H9 (cell line): Measurements from ENCODE around the gene SLC2A11. TPM values are rescaled to one million over a fixed set of nuclear protein-coding genes. Genes with fewer than 3 reads are reported as not detected.

Experiments
- DNase-seq: peaks from one replicate; pipeline ENCODE4 v3.0.0-alpha.2; 2017
- H2AFZ ChIP-seq: one replicate; pipeline ENCODE4 v1.6.1; 2013; ENCODE audit warnings: mild to moderate bottlenecking, low read length, control low read depth, moderate library complexity
- H2AK5ac ChIP-seq: 2 replicates; pipeline ENCODE4 v1.6.1; 2013; ENCODE audit warnings: low read length, control low read depth, mixed read lengths; ENCODE audit not compliant: insufficient read length
- H2BK120ac ChIP-seq: one replicate; pipeline ENCODE4 v1.6.1; 2013; ENCODE audit warnings: low read depth, mild to moderate bottlenecking, low read length, control low read depth, inconsistent platforms; ENCODE audit not compliant: poor library complexity, severe bottlenecking
- H2BK12ac ChIP-seq: 2 replicates; pipeline ENCODE4 v1.6.1; 2013; ENCODE audit warnings: low read length, control low read depth, mixed read lengths, low read depth; ENCODE audit not compliant: insufficient read length
- H2BK15ac ChIP-seq: 2 replicates; pipeline ENCODE4 v1.6.1; 2013; ENCODE audit warnings: low read depth, low read length, control low read depth
- H2BK20ac ChIP-seq: one replicate; pipeline ENCODE4 v1.6.1; 2013; ENCODE audit warnings: low read depth, mild to moderate bottlenecking, low read length, control low read depth, inconsistent platforms; ENCODE audit not compliant: poor library complexity, severe bottlenecking
- H2BK5ac ChIP-seq: 2 replicates; pipeline ENCODE4 v1.6.1; 2013; ENCODE audit warnings: low read length, control low read depth, mixed read lengths; ENCODE audit not compliant: insufficient read length
- H3K14ac ChIP-seq: 2 replicates; pipeline ENCODE4 v1.6.1; 2013; ENCODE audit warnings: low read length, control low read depth; ENCODE audit not compliant: insufficient read depth
- H3K18ac ChIP-seq: 2 replicates; pipeline ENCODE4 v1.6.1; 2013; ENCODE audit warnings: low read depth, mild to moderate bottlenecking, mixed read lengths, low read length, control low read depth; ENCODE audit not compliant: insufficient read length
- H3K23ac ChIP-seq: 2 replicates; pipeline ENCODE4 v1.6.1; 2013; ENCODE audit warnings: low read length, control low read depth, mixed read lengths, low read depth; ENCODE audit not compliant: insufficient read length
- H3K23me2 ChIP-seq: 2 replicates; pipeline ENCODE4 v1.6.1; 2013; ENCODE audit warnings: low read depth, mild to moderate bottlenecking, mixed read lengths, low read length, control low read depth; ENCODE audit not compliant: insufficient read length, poor library complexity, severe bottlenecking
- H3K27ac ChIP-seq: 2 replicates; pipeline ENCODE4 v1.5.1; 2013; ENCODE audit warnings: low read length, control low read depth, mixed read lengths, low read depth; ENCODE audit not compliant: insufficient read length
- H3K27me3 ChIP-seq: 2 replicates; pipeline ENCODE4 v1.6.1; 2013; ENCODE audit warnings: low read length, control low read depth, inconsistent platforms; ENCODE audit not compliant: insufficient read depth
- H3K4ac ChIP-seq: 2 replicates; pipeline ENCODE4 v1.6.1; 2013; ENCODE audit warnings: low read depth, mild to moderate bottlenecking, control low read depth, inconsistent platforms, low read length, moderate library complexity
- H3K4me1 ChIP-seq: 2 replicates; pipeline ENCODE4 v1.6.1; 2013; ENCODE audit warnings: low read length, control low read depth, inconsistent platforms; ENCODE audit not compliant: insufficient read depth
- H3K4me2 ChIP-seq: 2 replicates; pipeline ENCODE4 v1.6.1; 2013; ENCODE audit warnings: low read length, control low read depth, mixed read lengths; ENCODE audit not compliant: insufficient read length, insufficient read depth
- H3K56ac ChIP-seq: 2 replicates; pipeline ENCODE4 v1.6.1; 2013; ENCODE audit warnings: low read depth, mild to moderate bottlenecking, mixed read lengths, low read length, control low read depth; ENCODE audit not compliant: insufficient read length
- H3K79me1 ChIP-seq: 2 replicates; pipeline ENCODE4 v1.6.1; 2013; ENCODE audit warnings: low read depth, mild to moderate bottlenecking, moderate library complexity, low read length, control low read depth, inconsistent platforms; ENCODE audit not compliant: insufficient read depth, poor library complexity, severe bottlenecking
- H3K79me2 ChIP-seq: 2 replicates; pipeline ENCODE4 v1.6.1; 2013; ENCODE audit warnings: low read length, control low read depth, inconsistent platforms; ENCODE audit not compliant: insufficient read depth
- H3K9ac ChIP-seq: 2 replicates; pipeline ENCODE4 v1.6.1; 2013; ENCODE audit warnings: low read length, control low read depth, mixed read lengths; ENCODE audit not compliant: insufficient read length; ENCODE audit errors: extremely low read depth
- H3K9me3 ChIP-seq: one replicate; pipeline ENCODE4 v1.6.1; 2013; ENCODE audit warnings: low read depth, low read length, inconsistent platforms; ENCODE audit not compliant: control insufficient read depth
- H3T11ph ChIP-seq: one replicate; pipeline ENCODE4 v1.6.1; 2013; ENCODE audit warnings: mild to moderate bottlenecking, low read length, control low read depth, inconsistent platforms
- H4K20me1 ChIP-seq: one replicate; pipeline ENCODE4 v1.6.1; 2013; ENCODE audit not compliant: control insufficient read depth, insufficient read length, insufficient read depth
- H4K5ac ChIP-seq: 2 replicates; pipeline ENCODE4 v1.6.1; 2013; ENCODE audit warnings: low read depth, mild to moderate bottlenecking, mixed read lengths, low read length, control low read depth; ENCODE audit not compliant: insufficient read length
- H4K8ac ChIP-seq: replicated peaks from 2 replicates; pipeline ENCODE4 v1.6.1; 2013; ENCODE audit warnings: low read length, control low read depth, mixed read lengths, low read depth; ENCODE audit not compliant: insufficient read length
- H4K91ac ChIP-seq: 2 replicates; pipeline ENCODE4 v1.6.1; 2013; ENCODE audit warnings: low read depth, mild to moderate bottlenecking, moderate library complexity, mixed read lengths, low read length, control low read depth; ENCODE audit not compliant: insufficient read length
- H3K27ac Mint-ChIP-seq, 3 experiments: 2 replicates in 2 of 3; 3 replicates in 1 of 3; pipeline ENCODE4 v1.8.0; 2020 to 2021; ENCODE audit warnings: mixed read lengths in 3 of 3, mild to moderate bottlenecking in 1 of 3, moderate library complexity in 1 of 3
- H3K27me3 Mint-ChIP-seq: 2 replicates; pipeline ENCODE4 v1.8.0; 2021; ENCODE audit warnings: low read depth, mild to moderate bottlenecking, moderate library complexity, mixed read lengths
- H3K36me3 Mint-ChIP-seq, 3 experiments: 2 replicates in 2 of 3; 3 replicates in 1 of 3; pipeline ENCODE4 v1.8.0; 2020 to 2021; ENCODE audit warnings: low read depth in 3 of 3, mixed read lengths in 3 of 3; ENCODE audit not compliant: insufficient read depth in 1 of 3
- H3K4me1 Mint-ChIP-seq, 2 experiments: 2 replicates each; pipeline ENCODE4 v1.8.0; 2020; ENCODE audit warnings: mixed read lengths in 2 of 2
- H3K4me3 Mint-ChIP-seq, 2 experiments: 2 replicates in 1 of 2; 3 replicates in 1 of 2; pipeline ENCODE4 v1.8.0; 2020 to 2021; ENCODE audit warnings: mild to moderate bottlenecking in 2 of 2, mixed read lengths in 2 of 2, moderate library complexity in 1 of 2
- H3K9me3 Mint-ChIP-seq, 2 experiments: 2 replicates in 1 of 2; 3 replicates in 1 of 2; pipeline ENCODE4 v1.8.0; 2020; ENCODE audit warnings: mild to moderate bottlenecking in 2 of 2, mixed read lengths in 2 of 2, moderate library complexity in 1 of 2
- CTCF ChIP-seq: fragments of 200-600 bp; sonication (generic); conservative IDR thresholded peaks from 3 replicates; pipeline ENCODE4 v1.8.0; 2021; ENCODE audit warnings: antibody characterized with exemption, mild to moderate bottlenecking
- WGBS: extraction: QIAGEN DNeasy Blood & Tissue Kit; methylation state at CpG from one replicate; pipeline ENCODE4 v1.1.7; 2013; ENCODE audit warnings: missing lambda C conversion rate, low lambda C conversion rate, mixed read lengths; ENCODE audit not compliant: insufficient read length; ENCODE audit errors: extremely low coverage; 5-methylcytosine and 5-hydroxymethylcytosine counted together
- total RNA-seq: library from RNA; stranded (reverse); gene quantifications from 2 replicates; pipeline ENCODE4 v1.2.1, GENCODE V29; 2021

SLC2A11 gene
- total RNA-seq, 1 experiment from 2014 or later: 15.0 TPM

- peaks cover 56 to 96% (median 93%) of the 10 kb centered on the region in 3 experiments for H3K36me3 Mint-ChIP-seq
- H3K27ac Mint-ChIP-seq: peak overlapping the region in 1 of 3 experiments; percentile 15; a peak in 3 of 7 replicates
Measured at GRCh38 chr22:23822101-23822671, 35.5 kb upstream of the SLC2A11 start.

More at GRCh38 chr22:23822101-23822671, 35.5 kb upstream of the SLC2A11 start:
- H3K9me3 Mint-ChIP-seq: no peaks in the 10 kb centered on the region
- Histone ChIP-seq H2BK120ac (no peak overlapping the region), H3K4me1 (no peaks in the 10 kb centered on the region), H4K8ac (no peak overlapping the region), H3K18ac (no peak overlapping the region), H2BK20ac (no peak overlapping the region), H3K4me2 (no peak overlapping the region), H4K20me1 (no peaks in the 10 kb centered on the region), H3K56ac (no peak overlapping the region), H3K23me2 (no peaks in the 10 kb centered on the region), H3K14ac (no peak overlapping the region; the same call in 1 of the 2 replicates), H3T11ph (no peak overlapping the region), H3K9me3 (no peaks in the 10 kb centered on the region), H3K79me1 (no peaks in the 10 kb centered on the region), H3K23ac (no peak overlapping the region), H3K9ac (no peak overlapping the region), H3K27me3 (no peaks in the 10 kb centered on the region), H2BK5ac (no peak overlapping the region), H2AK5ac (no peak overlapping the region), H3K27ac (no peak overlapping the region), H4K91ac (no peak overlapping the region), H2BK12ac (no peak overlapping the region), H4K5ac (no peak overlapping the region), H3K79me2 (no peaks in the 10 kb centered on the region), H2BK15ac (no peak overlapping the region), H2AFZ (no peak overlapping the region), H3K4ac (no peak overlapping the region)
- no CpG with 5 or more reads among the region's 6 CpGs for WGBS
- peaks cover 16 to 19% of the 10 kb centered on the region in 2 experiments; a peak in 3 of 4 replicates for H3K4me1 Mint-ChIP-seq
- no peak for TF ChIP-seq CTCF
- H3K4me3 Mint-ChIP-seq: no peak overlapping the region
- DNase-seq: no peak
- H3K27me3 Mint-ChIP-seq: no peaks in the 10 kb centered on the region
